ENCODE measurements around the gene COA3.

- peak; percentile 34 for TF ChIP-seq EZH2 (IDR thresholded peaks at IDR 0.05; ENCODE audit: insufficient read depth, low read length)
- TF ChIP-seq CTCF (IDR thresholded peaks at IDR 0.05; ENCODE audit: insufficient read depth, low read depth, low read length), result no peak
Observed at GRCh38 chr17:42759982-42760651, 38.4 kb downstream of the COA3 start.

Measured in astrocyte (in vitro differentiated cells and primary cell).